Neural cell (in vitro differentiated cells): Measurements from ENCODE around the gene TFR2. TPM values are rescaled to one million over a fixed set of nuclear protein-coding genes. Genes with fewer than 3 reads are reported as not detected.
"Not testable (repeated sequence)": the region's sequence is repeated elsewhere in the genome, so short reads cannot be mapped to it uniquely, and the experiment has no call there.

Experiments used
- H2AFZ ChIP-seq: fragments of 200-600, 300-800 bp; sonication (generic), shearing (Covaris generic); 2 replicates; pipeline ENCODE4 v1.6.0; 2014; ENCODE audit warnings: low read depth, mild to moderate bottlenecking, antibody characterized with exemption, low read length, moderate library complexity
- H3F3A ChIP-seq: fragments of 200-600 bp; shearing (Covaris generic); 2 replicates; pipeline ENCODE4 v1.6.1; 2016; ENCODE audit warnings: mild to moderate bottlenecking, moderate library complexity, mixed read lengths, antibody characterized with exemption, low read length; ENCODE audit not compliant: insufficient read depth, poor library complexity, severe bottlenecking
- H3K27ac ChIP-seq: fragments of 200-600, 300-800 bp; sonication (generic), shearing (Covaris generic); 2 replicates; pipeline ENCODE4 v1.5.1; 2014; ENCODE audit warnings: mild to moderate bottlenecking, low read length, moderate library complexity
- H3K27me3 ChIP-seq: fragments of 300-800, 200-600 bp; sonication (generic), shearing (Covaris generic); 2 replicates; pipeline ENCODE4 v1.6.0; 2014; ENCODE audit warnings: mild to moderate bottlenecking, low read depth, low read length, moderate library complexity; ENCODE audit not compliant: insufficient read depth
- H3K36me3 ChIP-seq: fragments of 300-800, 200-600 bp; sonication (generic), shearing (Covaris generic); 2 replicates; pipeline ENCODE4 v1.5.1; 2014; ENCODE audit warnings: mild to moderate bottlenecking, antibody characterized with exemption, low read length, moderate library complexity; ENCODE audit not compliant: insufficient read depth
- H3K4me2 ChIP-seq: fragments of 300-800, 200-600 bp; sonication (generic), shearing (Covaris generic); 2 replicates; pipeline ENCODE4 v1.6.0; 2014; ENCODE audit warnings: mild to moderate bottlenecking, low read length
- H3K4me3 ChIP-seq: fragments of 300-800, 200-600 bp; sonication (generic), shearing (Covaris generic); 2 replicates; pipeline ENCODE4 v1.5.1; 2014; ENCODE audit warnings: mild to moderate bottlenecking, low read length, moderate library complexity
- H3K79me2 ChIP-seq: fragments of 200-600 bp; shearing (Covaris generic); replicated peaks from 2 replicates; pipeline ENCODE4 v1.6.0; 2014; ENCODE audit warnings: mild to moderate bottlenecking, low read length, moderate library complexity; ENCODE audit not compliant: insufficient read depth
- H3K9ac ChIP-seq: fragments of 300-800, 200-600 bp; sonication (generic), shearing (Covaris generic); 2 replicates; pipeline ENCODE4 v1.6.1; 2016; ENCODE audit warnings: mild to moderate bottlenecking, low read length, mixed read lengths
- H3K9me2 ChIP-seq: fragments of 200-600 bp; shearing (Covaris generic); 2 replicates; pipeline ENCODE4 v1.6.1; 2016; ENCODE audit warnings: mild to moderate bottlenecking, low read length, mixed read lengths; ENCODE audit not compliant: insufficient read depth
- H3K9me3 ChIP-seq: fragments of 200-600, 300-800 bp; sonication (generic), shearing (Covaris generic); 2 replicates; pipeline ENCODE4 v1.6.1; 2016; ENCODE audit warnings: mild to moderate bottlenecking, mixed run types, low read length, moderate library complexity, mixed read lengths
- H4K20me1 ChIP-seq: fragments of 200-600 bp; shearing (Covaris generic); 2 replicates; pipeline ENCODE4 v1.6.1; 2016; ENCODE audit warnings: mild to moderate bottlenecking, mixed run types; ENCODE audit not compliant: insufficient read depth
- EP300 ChIP-seq: fragments of 450-650 bp; conservative IDR thresholded peaks from 2 replicates; pipeline ENCODE4 v1.6.1; 2014; ENCODE audit warnings: antibody characterized with exemption, mild to moderate bottlenecking, moderate library complexity; ENCODE audit not compliant: poor library complexity, severe bottlenecking
- EZH2 ChIP-seq: fragments of 200-600, 300-800 bp; shearing (Covaris generic), sonication (generic); IDR thresholded peaks from 2 replicates; pipeline ENCODE4 v1.6.1; 2014; ENCODE audit warnings: antibody characterized with exemption, low read length, borderline replicate concordance, mild to moderate bottlenecking; ENCODE audit not compliant: insufficient read depth, poor library complexity, severe bottlenecking
- MXI1 ChIP-seq: fragments of 450-650 bp; conservative IDR thresholded peaks from 2 replicates; pipeline ENCODE4 v1.6.1; 2014; ENCODE audit warnings: antibody characterized with exemption, mild to moderate bottlenecking; ENCODE audit not compliant: poor library complexity, severe bottlenecking
- POLR2AphosphoS5 ChIP-seq: IDR thresholded peaks from 2 replicates; pipeline ENCODE4 v1.6.1; 2012
- RAD21 ChIP-seq: fragments of 450-650 bp; conservative IDR thresholded peaks from 2 replicates; pipeline ENCODE4 v1.6.1; 2014; ENCODE audit warnings: antibody characterized with exemption, mild to moderate bottlenecking, moderate library complexity
- SMC3 ChIP-seq: fragments of 450-650 bp; conservative IDR thresholded peaks from 2 replicates; pipeline ENCODE4 v1.6.1; 2014; ENCODE audit warnings: antibody characterized with exemption, mild to moderate bottlenecking, moderate library complexity; ENCODE audit not compliant: poor library complexity
- TAF1 ChIP-seq: IDR thresholded peaks from 2 replicates; pipeline ENCODE4 v1.6.1; 2012; ENCODE audit warnings: low read depth
- polyA plus RNA-seq: library from polyadenylated mRNA; depleted of rRNA; stranded (reverse); fragments of >200 nt; gene quantifications from 2 replicates; pipeline ENCODE4 v1.2.3, GENCODE V29; 2014
- TF ChIP-seq, protein P1 (sequence below): IDR thresholded peaks from 2 replicates; pipeline ENCODE4 v1.6.1; 2012; ENCODE audit warnings: borderline replicate concordance
- TF ChIP-seq, protein P2 (sequence below): fragments of 450-650 bp; IDR thresholded peaks from 2 replicates; pipeline ENCODE4 v1.5.1; 2014; ENCODE audit warnings: antibody characterized with exemption, mild to moderate bottlenecking, moderate library complexity; ENCODE audit not compliant: poor library complexity, severe bottlenecking

TFR2 gene
- polyA plus RNA-seq, 1 donor from 2014 or later, result 21.0 TPM

- Histone ChIP-seq H4K20me1 (no peaks in the 10 kb centered on the region), H3K27ac (no peak overlapping the region), H3F3A (no peaks in the 10 kb centered on the region), H3K36me3 (no peaks in the 10 kb centered on the region), H3K4me2 (no peak overlapping the region), H3K9me3 (no peaks in the 10 kb centered on the region), H3K79me2 (no peaks in the 10 kb centered on the region), H3K9ac (no peak overlapping the region), H3K9me2 (no peaks in the 10 kb centered on the region), H2AFZ (no peak overlapping the region), H3K27me3 (no peaks in the 10 kb centered on the region), H3K4me3 (no peak overlapping the region)
- no peak for TF ChIP-seq EZH2
- TF ChIP-seq, protein P1, sequence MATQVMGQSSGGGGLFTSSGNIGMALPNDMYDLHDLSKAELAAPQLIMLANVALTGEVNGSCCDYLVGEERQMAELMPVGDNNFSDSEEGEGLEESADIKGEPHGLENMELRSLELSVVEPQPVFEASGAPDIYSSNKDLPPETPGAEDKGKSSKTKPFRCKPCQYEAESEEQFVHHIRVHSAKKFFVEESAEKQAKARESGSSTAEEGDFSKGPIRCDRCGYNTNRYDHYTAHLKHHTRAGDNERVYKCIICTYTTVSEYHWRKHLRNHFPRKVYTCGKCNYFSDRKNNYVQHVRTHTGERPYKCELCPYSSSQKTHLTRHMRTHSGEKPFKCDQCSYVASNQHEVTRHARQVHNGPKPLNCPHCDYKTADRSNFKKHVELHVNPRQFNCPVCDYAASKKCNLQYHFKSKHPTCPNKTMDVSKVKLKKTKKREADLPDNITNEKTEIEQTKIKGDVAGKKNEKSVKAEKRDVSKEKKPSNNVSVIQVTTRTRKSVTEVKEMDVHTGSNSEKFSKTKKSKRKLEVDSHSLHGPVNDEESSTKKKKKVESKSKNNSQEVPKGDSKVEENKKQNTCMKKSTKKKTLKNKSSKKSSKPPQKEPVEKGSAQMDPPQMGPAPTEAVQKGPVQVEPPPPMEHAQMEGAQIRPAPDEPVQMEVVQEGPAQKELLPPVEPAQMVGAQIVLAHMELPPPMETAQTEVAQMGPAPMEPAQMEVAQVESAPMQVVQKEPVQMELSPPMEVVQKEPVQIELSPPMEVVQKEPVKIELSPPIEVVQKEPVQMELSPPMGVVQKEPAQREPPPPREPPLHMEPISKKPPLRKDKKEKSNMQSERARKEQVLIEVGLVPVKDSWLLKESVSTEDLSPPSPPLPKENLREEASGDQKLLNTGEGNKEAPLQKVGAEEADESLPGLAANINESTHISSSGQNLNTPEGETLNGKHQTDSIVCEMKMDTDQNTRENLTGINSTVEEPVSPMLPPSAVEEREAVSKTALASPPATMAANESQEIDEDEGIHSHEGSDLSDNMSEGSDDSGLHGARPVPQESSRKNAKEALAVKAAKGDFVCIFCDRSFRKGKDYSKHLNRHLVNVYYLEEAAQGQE, result no peak
- no peak for TF ChIP-seq EP300
- no peak for TF ChIP-seq MXI1
- TF ChIP-seq TAF1, result no peak
- TF ChIP-seq POLR2AphosphoS5, result no peak
- TF ChIP-seq RAD21, result no peak
- TF ChIP-seq SMC3, result no peak
- TF ChIP-seq, protein P2, sequence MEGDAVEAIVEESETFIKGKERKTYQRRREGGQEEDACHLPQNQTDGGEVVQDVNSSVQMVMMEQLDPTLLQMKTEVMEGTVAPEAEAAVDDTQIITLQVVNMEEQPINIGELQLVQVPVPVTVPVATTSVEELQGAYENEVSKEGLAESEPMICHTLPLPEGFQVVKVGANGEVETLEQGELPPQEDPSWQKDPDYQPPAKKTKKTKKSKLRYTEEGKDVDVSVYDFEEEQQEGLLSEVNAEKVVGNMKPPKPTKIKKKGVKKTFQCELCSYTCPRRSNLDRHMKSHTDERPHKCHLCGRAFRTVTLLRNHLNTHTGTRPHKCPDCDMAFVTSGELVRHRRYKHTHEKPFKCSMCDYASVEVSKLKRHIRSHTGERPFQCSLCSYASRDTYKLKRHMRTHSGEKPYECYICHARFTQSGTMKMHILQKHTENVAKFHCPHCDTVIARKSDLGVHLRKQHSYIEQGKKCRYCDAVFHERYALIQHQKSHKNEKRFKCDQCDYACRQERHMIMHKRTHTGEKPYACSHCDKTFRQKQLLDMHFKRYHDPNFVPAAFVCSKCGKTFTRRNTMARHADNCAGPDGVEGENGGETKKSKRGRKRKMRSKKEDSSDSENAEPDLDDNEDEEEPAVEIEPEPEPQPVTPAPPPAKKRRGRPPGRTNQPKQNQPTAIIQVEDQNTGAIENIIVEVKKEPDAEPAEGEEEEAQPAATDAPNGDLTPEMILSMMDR, result no peak
Measured at GRCh38 chr7:100667331-100668068, 26.1 kb upstream of the TFR2 start.

DNA sequence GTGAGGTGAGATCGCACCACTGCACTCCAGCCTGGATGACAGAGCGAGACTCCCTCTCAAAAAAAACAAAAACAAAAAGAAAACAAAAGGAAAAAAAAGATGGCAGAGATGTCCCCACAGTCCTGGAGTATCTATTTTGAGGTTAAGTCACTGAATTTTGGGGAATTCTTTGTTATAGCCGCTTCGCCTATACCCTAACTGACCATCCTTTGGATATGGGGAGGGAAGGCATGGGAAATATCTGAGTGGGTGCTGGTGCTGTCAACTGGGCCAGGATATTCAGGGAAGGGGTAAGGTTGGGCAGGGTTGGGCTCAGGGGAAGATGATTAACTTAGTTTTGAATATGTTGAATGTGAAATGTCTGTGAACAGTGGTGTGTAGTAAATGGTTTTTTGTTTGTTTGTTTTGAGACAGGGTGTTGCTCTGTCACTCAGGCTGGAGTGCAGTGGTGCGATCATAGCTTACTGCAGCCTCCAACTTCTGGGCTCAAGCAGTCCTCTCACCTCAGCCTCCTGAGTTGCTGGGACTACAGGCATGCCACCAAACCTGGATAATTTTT, 23.9 kb upstream of the TFR2 start:
- no peak overlapping the region for H3K4me2 ChIP-seq
- no peaks in the 10 kb centered on the region for H3F3A ChIP-seq
- H3K4me3 ChIP-seq, result no peak overlapping the region
- H3K36me3 ChIP-seq, result no peaks in the 10 kb centered on the region
- H3K27me3 ChIP-seq, result no peaks in the 10 kb centered on the region
- no peak overlapping the region for H3K27ac ChIP-seq
- no peaks in the 10 kb centered on the region for H4K20me1 ChIP-seq
- H3K79me2 ChIP-seq, result no peaks in the 10 kb centered on the region
- no peak overlapping the region for H3K9ac ChIP-seq
- no peaks in the 10 kb centered on the region for H3K9me3 ChIP-seq
- no peaks in the 10 kb centered on the region for H3K9me2 ChIP-seq
- TF ChIP-seq SMC3, result no peak
- no peak for TF ChIP-seq RAD21
- no peak for TF ChIP-seq EZH2
- no peak for TF ChIP-seq EP300
- TF ChIP-seq POLR2AphosphoS5, result no peak
- TF ChIP-seq, protein P1, result no peak
- no peak for TF ChIP-seq MXI1
- no peak for TF ChIP-seq TAF1
- TF ChIP-seq, protein P2, result no peak
- H2AFZ ChIP-seq, result no peak overlapping the region

DNA sequence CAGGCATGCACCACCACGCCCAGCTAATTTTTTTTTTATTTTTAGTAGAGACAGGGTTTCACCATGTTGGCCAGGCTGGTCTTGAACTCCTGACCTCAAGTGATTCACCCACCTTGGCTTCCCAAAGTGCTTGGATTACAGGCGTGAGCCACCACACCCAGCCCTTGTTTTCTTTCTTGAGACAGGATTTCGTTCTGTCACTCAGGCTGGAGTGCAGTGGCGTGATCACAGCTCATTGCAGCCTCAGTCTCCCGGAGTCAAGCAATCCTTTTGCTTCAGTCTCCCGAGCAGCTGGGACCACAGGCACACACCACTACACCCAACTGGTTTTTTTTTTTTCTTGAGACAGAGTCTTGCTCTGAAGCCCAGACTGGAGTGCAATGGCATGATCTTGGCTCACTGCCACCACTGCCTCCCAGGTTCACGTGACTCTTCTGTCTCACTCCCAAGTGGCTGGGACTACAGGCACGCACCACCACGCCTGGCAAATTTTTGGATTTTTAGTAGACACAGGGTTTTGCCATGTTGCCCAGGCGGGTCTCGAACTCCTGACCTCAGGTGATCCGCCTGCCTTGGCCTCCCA, 20.9 kb upstream of the TFR2 start:
- not testable (repeated sequence) for H3K9me2 ChIP-seq, H2AFZ ChIP-seq, H3K4me3 ChIP-seq, H3K36me3 ChIP-seq, H3K4me2 ChIP-seq, H3K9ac ChIP-seq, H3K79me2 ChIP-seq, H3K9me3 ChIP-seq, H3F3A ChIP-seq, H3K27me3 ChIP-seq, H4K20me1 ChIP-seq, H3K27ac ChIP-seq
